HepG2 (cell line): Measurements from ENCODE around the gene HCFC1R1. TPM values are rescaled to one million over a fixed set of nuclear protein-coding genes. Genes with fewer than 3 reads are reported as not detected.

ENCODE experiments used
- ATAC-seq: fragments of 200-7000 bp; cut with Tn5 transposase; 3 replicates; pipeline ENCODE4 v1.9.1; 2020; ENCODE audit warnings: mild to moderate bottlenecking, moderate library complexity
- BruUV-seq: library from RNA; stranded (reverse); fragments of 400-500 nt; replicated peaks from 2 replicates; lab custom pipeline; 2021; lab: Mats Ljungman, UMichigan
- CTCF ChIA-PET: fragments of 300-600 bp; formaldehyde crosslinking; extraction: SDS; loops from one replicate; lab custom pipeline; 2021; ENCODE audit warnings: low total read pairs, inconsistent platforms, low intra/inter-chr PET ratio; lab: Yijun Ruan, JAX
- POLR2A ChIA-PET: fragments of 350-600 bp; sonication (Branson Sonifier 250); formaldehyde crosslinking; loops from one replicate; lab custom pipeline; 2020; ENCODE audit warnings: antibody characterized with exemption, inconsistent platforms; lab: Yijun Ruan, JAX
- DNase-seq: peaks from one replicate; pipeline ENCODE4 v3.0.0-alpha.2; 2015; ENCODE audit warnings: low spot score
- FAIRE-seq: peaks from 3 replicates; lab custom pipeline; 2011; peaks lifted over from hg19 to GRCh38; lab: Jason Lieb, UNC
- H2AFZ ChIP-seq: one replicate; pipeline ENCODE4 v1.6.1; 2011; ENCODE audit warnings: low read length, inconsistent platforms
- H3K27ac ChIP-seq: fragments of 300-600 bp; 3 replicates; pipeline ENCODE4 v1.8.0; 2011; ENCODE audit warnings: mixed run types, mild to moderate bottlenecking, mixed read lengths, low read length, inconsistent platforms; ENCODE audit not compliant: insufficient read depth; ENCODE audit errors: extremely low read length
- H3K27me3 ChIP-seq, 2 experiments: fragments of 200-600 bp in 1 of 2; 2 replicates in 1 of 2; 3 replicates in 1 of 2; pipeline versions ENCODE4 v1.6.0 to v1.8.0; 2011; ENCODE audit warnings: low read length in 2 of 2, mild to moderate bottlenecking in 2 of 2, moderate library complexity in 2 of 2, inconsistent platforms in 1 of 2; ENCODE audit not compliant: insufficient read depth in 2 of 2, control insufficient read depth in 1 of 2
- H3K36me3 ChIP-seq, 2 experiments: fragments of 200-600 bp in 1 of 2; replicated peaks in 1 of 2; 2 replicates in 1 of 2; 3 replicates in 1 of 2; pipeline versions ENCODE4 v1.5.1 to v1.8.0; 2011; ENCODE audit warnings: low read length in 2 of 2, inconsistent platforms in 1 of 2; ENCODE audit not compliant: insufficient read depth in 2 of 2, control insufficient read depth in 1 of 2
- H3K4me1 ChIP-seq: 2 replicates; pipeline ENCODE4 v1.5.1; 2012; ENCODE audit warnings: low read length, inconsistent platforms; ENCODE audit not compliant: insufficient read depth
- H3K4me2 ChIP-seq: 2 replicates; pipeline ENCODE4 v1.6.0; 2011; ENCODE audit warnings: low read depth, low read length, inconsistent platforms
- H3K4me3 ChIP-seq, 3 experiments: fragments of 200-600 bp in 1 of 3; sonication (generic), shearing (Covaris generic) in 1 of 3; replicated peaks in 1 of 3; 2 replicates each; pipeline ENCODE4 v1.5.1; 2011 to 2016; ENCODE audit warnings: low read length in 3 of 3, inconsistent platforms in 2 of 3, low read depth in 2 of 3, mild to moderate bottlenecking in 2 of 3, control low read depth in 1 of 3, mixed read lengths in 1 of 3; ENCODE audit not compliant: insufficient read depth in 1 of 3
- H3K79me2 ChIP-seq: one replicate; pipeline ENCODE4 v1.6.1; 2011; ENCODE audit warnings: low read length, inconsistent platforms; ENCODE audit not compliant: insufficient read depth
- H3K9ac ChIP-seq: 2 replicates; pipeline ENCODE4 v1.6.0; 2011; ENCODE audit warnings: mild to moderate bottlenecking, low read depth, low read length, inconsistent platforms; ENCODE audit not compliant: insufficient read depth
- H3K9me3 ChIP-seq: 2 replicates; pipeline ENCODE4 v1.5.1; 2012; ENCODE audit warnings: mild to moderate bottlenecking, low read length
- H4K20me1 ChIP-seq: 2 replicates; pipeline ENCODE4 v1.6.0; 2011; ENCODE audit warnings: inconsistent platforms, mild to moderate bottlenecking, low read length, moderate library complexity; ENCODE audit not compliant: insufficient read depth
- FOXK2 ChIP-seq: fragments of 450-650 bp; IDR thresholded peaks from 2 replicates; pipeline ENCODE4 v1.6.1; 2016
- HINFP ChIP-seq: sonication (generic); formaldehyde crosslinking; IDR thresholded peaks from 2 replicates; pipeline ENCODE4 v1.4.0; 2020; ENCODE audit warnings: low read depth, mild to moderate bottlenecking, missing genetic modification reagents
- MLLT10 ChIP-seq: sonication (generic); formaldehyde crosslinking; IDR thresholded peaks from 2 replicates; pipeline ENCODE4 v1.4.0; 2020; ENCODE audit warnings: missing genetic modification reagents
- ZNF18 ChIP-seq: sonication (generic); formaldehyde crosslinking; IDR thresholded peaks from 2 replicates; pipeline ENCODE4 v1.8.0; 2022; ENCODE audit warnings: mild to moderate bottlenecking, missing genetic modification reagents; ENCODE audit not compliant: insufficient replicate concordance
- ZNF629 ChIP-seq: sonication (generic); formaldehyde crosslinking; conservative IDR thresholded peaks from 2 replicates; pipeline ENCODE4 v1.5.0; 2020; ENCODE audit warnings: missing genetic modification reagents
- ZNF703 ChIP-seq: sonication (generic); formaldehyde crosslinking; IDR thresholded peaks from 2 replicates; pipeline ENCODE4 v1.5.1; 2020; ENCODE audit warnings: missing genetic modification reagents, mild to moderate bottlenecking, moderate library complexity, borderline replicate concordance
- ZNF75D ChIP-seq: sonication (generic); formaldehyde crosslinking; IDR thresholded peaks from 2 replicates; pipeline ENCODE4 v1.8.1; 2023; ENCODE audit warnings: missing genetic modification reagents, mild to moderate bottlenecking, borderline replicate concordance
- ZNF879 ChIP-seq: sonication (generic); formaldehyde crosslinking; IDR thresholded peaks from 2 replicates; pipeline ENCODE4 v1.8.1; 2023; ENCODE audit warnings: missing genetic modification reagents
- ZSCAN20 ChIP-seq: sonication (generic); formaldehyde crosslinking; IDR thresholded peaks from 2 replicates; pipeline ENCODE4 v1.4.0; 2020; ENCODE audit warnings: missing genetic modification reagents, mild to moderate bottlenecking, borderline replicate concordance
- WGBS: methylation state at CpG from one replicate; pipeline ENCODE4 v1.1.6; 2017; ENCODE audit warnings: low lambda C conversion rate; 5-methylcytosine and 5-hydroxymethylcytosine counted together
- in situ Hi-C: cut with HindIII; loops from 2 replicates; pipeline ENCODE4 v1.10.0; 2017; ENCODE audit warnings: low pct_unique_long_range_greater_than_20kb; ENCODE audit not compliant: extremely low pct_ligation_motif_present
- intact Hi-C: fragments of 100-400 bp; cut with micrococcal nuclease; formaldehyde crosslinking; loops from one replicate; pipeline ENCODE4 v1.10.0; 2022; ENCODE audit not compliant: unreplicated experiment
- polyA plus RNA-seq, 8 experiments: library from polyadenylated mRNA; depleted of rRNA in 3 of 8; stranded (reverse) in 7 of 8; unstranded in 1 of 8; fragments of >200 nt; fragmentation: Illumina TruSeq in 4 of 8; extraction: Trizol in 4 of 8; gene quantifications; 2 replicates each; pipeline versions ENCODE4 v1.2.1 to v1.2.3, GENCODE V29; 2011 to 2016; ENCODE audit warnings: low read depth in 4 of 8, missing spikeins in 1 of 8, mixed read lengths in 1 of 8; ENCODE audit not compliant: insufficient read depth in 1 of 8
- total RNA-seq, 5 experiments: library from RNA; depleted of rRNA; stranded (reverse); fragments of >200 nt; fragmentation: Illumina TruSeq; extraction: Trizol; gene quantifications; 2 replicates each; pipeline ENCODE4 v1.2.3, GENCODE V29; 2016; ENCODE audit warnings: low read depth in 1 of 5
- TF ChIP-seq, protein P1 (sequence below): sonication (generic); formaldehyde crosslinking; IDR thresholded peaks from 2 replicates; pipeline ENCODE4 v1.4.0; 2020; ENCODE audit warnings: missing genetic modification reagents, mild to moderate bottlenecking, borderline replicate concordance

HCFC1R1 gene
- total and polyA plus RNA-seq, 2 of the 13 experiments (the other 11 are each of a cell fraction or from before 2014, with no cell fraction given) = 13.8 to 16.1 TPM

- ATAC-seq (no peak), DNase-seq (no peak), FAIRE-seq (no peak)
- ChIA-PET CTCF (no interaction called here), POLR2A (interaction anchor here (0.6 to 3.9 kb wide), 4 partner anchors 18 to 230 kb away, joined by 3 to 48 read pairs (median 17); partner anchors contain the start of genes HCFC1R1, KREMEN2, SRRM2 and THOC6)
- Histone ChIP-seq H3K9me3 (no peaks in the 10 kb centered on the region), H3K36me3 (no peaks in the 10 kb centered on the region), H3K4me3 (no peak overlapping the region), H3K27me3 (peaks cover 8 to 30% of the 10 kb centered on the region in 2 experiments; a peak in 4 of 5 replicates), H4K20me1 (no peaks in the 10 kb centered on the region), H3K4me1 (peaks cover 26% of the 10 kb centered on the region), H2AFZ (no peak overlapping the region), H3K4me2 (no peak overlapping the region), H3K9ac (no peak overlapping the region), H3K79me2 (peaks cover 8% of the 10 kb centered on the region), H3K27ac (no peak overlapping the region)
- 46% methylated on average over 5 of the region's 5 CpGs for WGBS
- TF ChIP-seq ZNF879 (CRISPR knock-in tag) = no peak
- TF ChIP-seq ZNF629 (CRISPR knock-in tag) = 0 out of 2 replicates have a peak, but pooled peaks have one; percentile 15
- intact Hi-C loops = loop anchor here (2.0 kb wide), 1 partner anchor 18 kb away; the partner anchor contains the start of gene KREMEN2
- in situ Hi-C loops = no loop called here
- BruUV-seq = no TSS peak
These were observed 41.3 kb downstream of the HCFC1R1 start for GRCh38 chr16:2982402-2982801.

DNA sequence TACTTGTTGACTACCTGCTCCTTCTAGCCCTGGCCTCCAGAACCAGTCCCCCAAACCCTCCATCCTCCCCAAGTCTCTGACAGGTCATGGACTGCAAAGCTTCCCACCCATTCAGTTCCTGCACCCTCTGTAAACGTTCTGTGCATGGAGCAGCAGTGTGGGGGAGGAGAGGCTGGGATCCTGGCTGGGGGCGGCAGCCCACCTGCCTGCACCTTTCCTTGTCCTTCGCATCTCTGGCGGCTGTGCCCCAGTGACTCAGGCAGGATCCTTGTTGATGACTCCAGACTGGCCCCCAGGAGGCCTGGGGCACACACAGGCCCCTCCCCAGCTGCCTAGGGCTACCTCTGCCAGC lies 41.9 kb downstream of the HCFC1R1 start:
- Histone ChIP-seq H2AFZ (no peak overlapping the region), H3K36me3 (no peaks in the 10 kb centered on the region), H3K4me2 (peak overlapping the region; percentile 96), H3K4me3 (peak overlapping the region; percentile 86 to 95 (median 88); a peak in 5 of 6 replicates), H3K79me2 (peaks cover 8% of the 10 kb centered on the region), H4K20me1 (no peaks in the 10 kb centered on the region), H3K27me3 (peaks cover 8 to 25% of the 10 kb centered on the region in 2 experiments; a peak in 4 of 5 replicates), H3K9me3 (no peaks in the 10 kb centered on the region), H3K4me1 (peaks cover 26% of the 10 kb centered on the region), H3K27ac (peak overlapping the region; percentile 87), H3K9ac (peak overlapping the region; percentile 94)
- FAIRE-seq = no peak
- ChIA-PET POLR2A (interaction anchor here (1.2 to 3.9 kb wide), 7 partner anchors 10 to 153 kb away, joined by 8 to 48 read pairs (median 11); partner anchors contain the start of genes HCFC1R1, KREMEN2, PAQR4 and THOC6), CTCF (no interaction called here)
- 20% methylated on average over 4 of the region's 4 CpGs for WGBS
- BruUV-seq = no TSS peak
- DNase-seq = no peak
- no peak for ATAC-seq
- intact Hi-C loops = loop anchor here (2.0 kb wide), 1 partner anchor 17 kb away; the partner anchor contains the start of gene KREMEN2
- in situ Hi-C loops = no loop called here
- TF ChIP-seq, protein P1, sequence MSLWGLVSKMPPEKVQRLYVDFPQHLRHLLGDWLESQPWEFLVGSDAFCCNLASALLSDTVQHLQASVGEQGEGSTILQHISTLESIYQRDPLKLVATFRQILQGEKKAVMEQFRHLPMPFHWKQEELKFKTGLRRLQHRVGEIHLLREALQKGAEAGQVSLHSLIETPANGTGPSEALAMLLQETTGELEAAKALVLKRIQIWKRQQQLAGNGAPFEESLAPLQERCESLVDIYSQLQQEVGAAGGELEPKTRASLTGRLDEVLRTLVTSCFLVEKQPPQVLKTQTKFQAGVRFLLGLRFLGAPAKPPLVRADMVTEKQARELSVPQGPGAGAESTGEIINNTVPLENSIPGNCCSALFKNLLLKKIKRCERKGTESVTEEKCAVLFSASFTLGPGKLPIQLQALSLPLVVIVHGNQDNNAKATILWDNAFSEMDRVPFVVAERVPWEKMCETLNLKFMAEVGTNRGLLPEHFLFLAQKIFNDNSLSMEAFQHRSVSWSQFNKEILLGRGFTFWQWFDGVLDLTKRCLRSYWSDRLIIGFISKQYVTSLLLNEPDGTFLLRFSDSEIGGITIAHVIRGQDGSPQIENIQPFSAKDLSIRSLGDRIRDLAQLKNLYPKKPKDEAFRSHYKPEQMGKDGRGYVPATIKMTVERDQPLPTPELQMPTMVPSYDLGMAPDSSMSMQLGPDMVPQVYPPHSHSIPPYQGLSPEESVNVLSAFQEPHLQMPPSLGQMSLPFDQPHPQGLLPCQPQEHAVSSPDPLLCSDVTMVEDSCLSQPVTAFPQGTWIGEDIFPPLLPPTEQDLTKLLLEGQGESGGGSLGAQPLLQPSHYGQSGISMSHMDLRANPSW = no peak
- TF ChIP-seq HINFP (CRISPR knock-in tag) = no peak
- TF ChIP-seq ZNF75D (CRISPR knock-in tag) = 0 out of 2 replicates have a peak, but pooled peaks have one; percentile 28
- no peak for TF ChIP-seq ZNF703
- peak; percentile 7 for TF ChIP-seq ZNF18 (CRISPR knock-in tag)
- TF ChIP-seq MLLT10 (CRISPR knock-in tag) = no peak
- no peak for TF ChIP-seq FOXK2
- TF ChIP-seq ZSCAN20 (CRISPR knock-in tag) = no peak
